ENCODE results near the gene SRCIN1.

The SRCIN1 gene

GRCh38 chr17:38589462-38590114 is 16.2 kb downstream of the SRCIN1 start:
- Histone ChIP-seq H2AFZ (ENCODE audit: low read depth, low read length, severe bottlenecking) (no peak overlapping the region), H3K9ac (ENCODE audit: low read length) (no peak overlapping the region), H3K79me2 (ENCODE audit: insufficient read depth, low read length) (no peaks in the 10 kb centered on the region), H3K9me2 (replicated peaks; ENCODE audit: insufficient read depth, low read length) (no peaks in the 10 kb centered on the region), H4K20me1 (ENCODE audit: low read depth, low read length) (no peaks in the 10 kb centered on the region), H3K4me3 (ENCODE audit: insufficient read depth, low read length, poor library complexity, severe bottlenecking) (no peak overlapping the region), H3K27ac (ENCODE audit: low read depth, low read length) (no peak overlapping the region), H3K4me2 (ENCODE audit: low read depth, low read length, poor library complexity, severe bottlenecking) (no peak overlapping the region), H3K36me3 (ENCODE audit: low read length) (no peaks in the 10 kb centered on the region), H3K9me3 (ENCODE audit: insufficient read depth, low read length) (no peaks in the 10 kb centered on the region), H3K27me3 (ENCODE audit: low read length) (no peaks in the 10 kb centered on the region), H3F3A (ENCODE audit: insufficient read depth) (no peaks in the 10 kb centered on the region)
- no peak for TF ChIP-seq CTCF (IDR thresholded peaks at IDR 0.05; ENCODE audit: insufficient read depth, low read length, poor library complexity, severe bottlenecking)
- no peak for TF ChIP-seq EZH2phosphoT487 (conservative IDR thresholded peaks at IDR 0.05; ENCODE audit: low read length)

GRCh38 chr17:38588788-38589174 is 17.0 kb downstream of the SRCIN1 start:
- Histone ChIP-seq H3K27me3 (ENCODE audit: low read length) (no peaks in the 10 kb centered on the region), H3K27ac (ENCODE audit: low read depth, low read length) (no peak overlapping the region), H3K9me3 (ENCODE audit: insufficient read depth, low read length) (no peaks in the 10 kb centered on the region), H3K4me2 (ENCODE audit: low read depth, low read length, poor library complexity, severe bottlenecking) (no peak overlapping the region), H4K20me1 (ENCODE audit: low read depth, low read length) (no peaks in the 10 kb centered on the region), H3K9me2 (replicated peaks; ENCODE audit: insufficient read depth, low read length) (no peaks in the 10 kb centered on the region), H2AFZ (ENCODE audit: low read depth, low read length, severe bottlenecking) (no peak overlapping the region), H3K9ac (ENCODE audit: low read length) (no peak overlapping the region), H3F3A (ENCODE audit: insufficient read depth) (no peaks in the 10 kb centered on the region), H3K4me3 (ENCODE audit: insufficient read depth, low read length, poor library complexity, severe bottlenecking) (no peak overlapping the region), H3K36me3 (ENCODE audit: low read length) (no peaks in the 10 kb centered on the region), H3K79me2 (ENCODE audit: insufficient read depth, low read length) (no peaks in the 10 kb centered on the region)
- TF ChIP-seq CTCF (IDR thresholded peaks at IDR 0.05; ENCODE audit: insufficient read depth, low read length, poor library complexity, severe bottlenecking) (no peak), EZH2phosphoT487 (conservative IDR thresholded peaks at IDR 0.05; ENCODE audit: low read length) (no peak)

GRCh38 chr17:38587947-38588787 is 17.6 kb downstream of the SRCIN1 start:
- H3K4me2 ChIP-seq (ENCODE audit: low read depth, low read length, poor library complexity, severe bottlenecking): no peak overlapping the region
- no peak overlapping the region for H3K27ac ChIP-seq (ENCODE audit: low read depth, low read length)

More at GRCh38 chr17:38587947-38588787, 17.6 kb downstream of the SRCIN1 start:
- H3K27me3 ChIP-seq (ENCODE audit: low read length): no peaks in the 10 kb centered on the region
- H3K9me2 ChIP-seq (replicated peaks; ENCODE audit: insufficient read depth, low read length): no peaks in the 10 kb centered on the region
- H2AFZ ChIP-seq (ENCODE audit: low read depth, low read length, severe bottlenecking): no peak overlapping the region
- no peaks in the 10 kb centered on the region for H3K9me3 ChIP-seq (ENCODE audit: insufficient read depth, low read length)
- TF ChIP-seq CTCF (IDR thresholded peaks at IDR 0.05; ENCODE audit: insufficient read depth, low read length, poor library complexity, severe bottlenecking) (no peak), EZH2phosphoT487 (conservative IDR thresholded peaks at IDR 0.05; ENCODE audit: low read length) (no peak)
- no peaks in the 10 kb centered on the region for H3K79me2 ChIP-seq (ENCODE audit: insufficient read depth, low read length)
- no peaks in the 10 kb centered on the region for H4K20me1 ChIP-seq (ENCODE audit: low read depth, low read length)
- no peaks in the 10 kb centered on the region for H3F3A ChIP-seq (ENCODE audit: insufficient read depth)
- no peak overlapping the region for H3K4me3 ChIP-seq (ENCODE audit: insufficient read depth, low read length, poor library complexity, severe bottlenecking)
- H3K36me3 ChIP-seq (ENCODE audit: low read length): no peaks in the 10 kb centered on the region
- no peak overlapping the region for H3K9ac ChIP-seq (ENCODE audit: low read length)
